ENCODE measurements around the gene APLP2. TPM values are rescaled to one million over a fixed set of nuclear protein-coding genes. Genes with fewer than 3 reads are reported as not detected.

The APLP2 gene
- total and polyA plus RNA-seq, 12 donors: 115 to 414 (median 299) TPM

- H3K9me3 ChIP-seq: peaks cover 0 to 7% (median 0%) of the 10 kb centered on the region in 11 donors
Measured at GRCh38 chr11:130052567-130052966, 17.1 kb upstream of the APLP2 start.

GRCh38 chr11:130054966-130055365, 14.7 kb upstream of the APLP2 start:
- WGBS, 2 donors: 70 to 71% methylated on average over 2 of the region's 2 CpGs
- Histone ChIP-seq H3K4me1 (peaks cover 0 to 26% (median 0%) of the 10 kb centered on the region in 9 donors), H3K27me3 (peaks cover 0 to 12% (median 7%) of the 10 kb centered on the region in 7 donors), H3K27ac (no peak overlapping the region), H3K36me3 (no peaks in the 10 kb centered on the region), H3K9me3 (peaks cover 0 to 7% (median 0%) of the 10 kb centered on the region in 11 donors), H3K4me3 (no peak overlapping the region)
- no peak for ATAC-seq
- no peak for DNase-seq
- intact Hi-C loops (cut with DNase I): no loop called here
- TF ChIP-seq CTCF (IDR thresholded peaks at IDR 0.05): no peak

More at GRCh38 chr11:130052567-130052966, 17.1 kb upstream of the APLP2 start:
- DNase-seq (no peak), ATAC-seq (no peak)
- H3K27ac ChIP-seq: no peak overlapping the region
- no peak overlapping the region for H3K4me3 ChIP-seq
- WGBS, 2 donors: 81% methylated on average over 3 of the region's 3 CpGs
- no peak for TF ChIP-seq CTCF (IDR thresholded peaks at IDR 0.05)
- peaks cover 0 to 2% (median 0%) of the 10 kb centered on the region in 7 donors for H3K27me3 ChIP-seq
- peaks cover 0 to 36% (median 0%) of the 10 kb centered on the region in 9 donors for H3K4me1 ChIP-seq
- H3K36me3 ChIP-seq: no peaks in the 10 kb centered on the region
- intact Hi-C loops (cut with DNase I): no loop called here

GRCh38 chr11:130055617-130056016, 14.1 kb upstream of the APLP2 start:
- H3K27ac ChIP-seq: no peak overlapping the region
- WGBS, 2 donors: 52 to 57% methylated on average over 5 of the region's 5 CpGs
- no peak for TF ChIP-seq CTCF (IDR thresholded peaks at IDR 0.05)
- no peak for ATAC-seq
- peaks cover 0 to 7% (median 0%) of the 10 kb centered on the region in 11 donors for H3K9me3 ChIP-seq
- H3K36me3 ChIP-seq: no peaks in the 10 kb centered on the region
- peaks cover 0 to 12% (median 7%) of the 10 kb centered on the region in 7 donors for H3K27me3 ChIP-seq
- no peak overlapping the region for H3K4me3 ChIP-seq
- H3K4me1 ChIP-seq: peaks cover 0 to 19% (median 0%) of the 10 kb centered on the region in 9 donors
- intact Hi-C loops (cut with DNase I): no loop called here
- no peak for DNase-seq

GRCh38 chr11:130061017-130061416, 8.7 kb upstream of the APLP2 start:
- intact Hi-C loops (cut with DNase I): no loop called here
- H3K27me3 ChIP-seq: peaks cover 0 to 12% (median 7%) of the 10 kb centered on the region in 7 donors
- H3K4me1 ChIP-seq: peaks cover 0 to 2% (median 0%) of the 10 kb centered on the region in 9 donors
- DNase-seq (no peak), ATAC-seq (no peak)
- no peak overlapping the region for H3K27ac ChIP-seq
- no peak overlapping the region for H3K4me3 ChIP-seq
- no peaks in the 10 kb centered on the region for H3K9me3 ChIP-seq
- no peaks in the 10 kb centered on the region for H3K36me3 ChIP-seq
- WGBS, 2 donors: 60 to 85% methylated on average over 1 of the region's 1 CpG
- TF ChIP-seq CTCF (IDR thresholded peaks at IDR 0.05): no peak

Measured in heart right ventricle (tissue), 16 donors.